ENCODE results near the gene ACE. TPM values are rescaled to one million over a fixed set of nuclear protein-coding genes. Genes with fewer than 3 reads are reported as not detected.

ACE gene
- total RNA-seq, 1 experiment from 2014 or later: 5.4 TPM

DNA sequence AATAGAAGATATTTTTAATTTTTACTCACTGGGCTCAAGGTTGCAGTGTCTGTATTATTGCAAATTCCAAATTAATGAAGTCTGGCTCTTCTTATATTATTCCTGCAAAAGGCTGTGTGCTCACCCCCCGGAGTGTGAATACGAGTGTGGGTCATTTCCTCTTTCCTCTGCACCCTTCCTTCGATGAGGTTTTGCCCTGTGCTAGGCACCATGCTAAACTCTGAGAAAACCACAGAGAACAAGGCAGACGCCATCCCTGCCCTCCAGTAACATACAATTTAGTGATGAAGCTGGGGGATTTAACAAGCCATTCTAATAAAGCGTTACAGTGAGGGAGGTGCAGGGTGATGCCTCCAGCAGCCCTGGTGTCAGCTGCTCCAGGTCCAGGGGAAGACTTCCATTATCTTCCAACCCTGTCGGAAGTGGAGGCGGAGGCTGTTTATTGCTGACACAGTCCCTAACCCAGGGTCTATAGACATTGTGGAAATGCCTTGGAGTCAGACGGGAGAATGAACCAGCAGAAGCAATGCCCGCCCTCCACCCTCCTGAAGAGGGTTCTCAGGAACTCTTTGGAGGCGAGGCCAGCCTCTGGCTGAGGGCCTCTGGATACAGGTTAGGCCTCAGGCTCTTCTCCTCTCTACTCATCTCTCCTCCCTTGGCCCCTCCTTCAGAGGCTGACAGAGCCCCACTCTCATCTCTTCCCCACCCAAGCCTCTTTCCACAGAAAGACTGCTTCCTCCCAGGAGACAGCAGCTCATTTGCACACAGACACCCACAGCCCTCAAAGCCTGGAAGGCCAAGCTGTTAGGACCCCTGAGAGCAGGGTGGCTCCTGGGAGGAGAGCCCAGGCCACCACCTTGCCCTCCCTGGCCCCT is 2.0 kb upstream of the ACE start:
- Histone ChIP-seq H3K27me3 (ENCODE audit: insufficient read depth, low read length) (no peaks in the 10 kb centered on the region; the same call in 1 of the 2 replicates), H2BK20ac (ENCODE audit: low read depth, low read length, poor library complexity, severe bottlenecking) (no peak overlapping the region), H3K9me3 (ENCODE audit: control insufficient read depth, low read depth, low read length) (no peaks in the 10 kb centered on the region), H3K79me1 (ENCODE audit: insufficient read depth, low read depth, low read length, poor library complexity, severe bottlenecking) (no peaks in the 10 kb centered on the region), H3K4ac (ENCODE audit: low read depth, low read length) (no peak overlapping the region), H3K18ac (ENCODE audit: insufficient read length, low read depth, low read length) (no peak overlapping the region), H3K56ac (ENCODE audit: insufficient read length, low read depth, low read length) (no peak overlapping the region), H4K91ac (ENCODE audit: insufficient read length, low read depth, low read length) (no peak overlapping the region), H2BK120ac (ENCODE audit: low read depth, low read length, poor library complexity, severe bottlenecking) (no peak overlapping the region), H3K4me1 (ENCODE audit: insufficient read depth, low read length) (no peaks in the 10 kb centered on the region; the same call in 1 of the 2 replicates), H4K5ac (ENCODE audit: insufficient read length, low read depth, low read length) (no peak overlapping the region), H3K23me2 (ENCODE audit: insufficient read length, low read depth, low read length, poor library complexity, severe bottlenecking) (peaks cover 13% of the 10 kb centered on the region), H3K9ac (ENCODE audit: extremely low read depth, insufficient read length, low read length) (no peak overlapping the region), H3K27ac (ENCODE audit: insufficient read length, low read depth, low read length) (no peak overlapping the region), H2BK12ac (ENCODE audit: insufficient read length, low read depth, low read length) (no peak overlapping the region), H3K14ac (ENCODE audit: insufficient read depth, low read length) (no peak overlapping the region), H4K20me1 (ENCODE audit: control insufficient read depth, insufficient read depth, insufficient read length) (no peaks in the 10 kb centered on the region), H3K79me2 (ENCODE audit: insufficient read depth, low read length) (no peaks in the 10 kb centered on the region), H3T11ph (ENCODE audit: low read length) (no peak overlapping the region), H2BK5ac (ENCODE audit: insufficient read length, low read length) (no peak overlapping the region), H2AFZ (ENCODE audit: low read length) (no peak overlapping the region), H3K23ac (ENCODE audit: insufficient read length, low read depth, low read length) (no peak overlapping the region), H4K8ac (replicated peaks; ENCODE audit: insufficient read length, low read depth, low read length) (no peak overlapping the region), H2BK15ac (ENCODE audit: low read depth, low read length) (no peak overlapping the region), H2AK5ac (ENCODE audit: insufficient read length, low read length) (no peak overlapping the region), H3K4me2 (ENCODE audit: insufficient read depth, insufficient read length, low read length) (no peak overlapping the region)
- no CpG with 5 or more reads among the region's 10 CpGs for WGBS (ENCODE audit: extremely low coverage, insufficient read length, low lambda C conversion rate)
- no peak overlapping the region for H3K27ac Mint-ChIP-seq
- H3K36me3 Mint-ChIP-seq (ENCODE audit: insufficient read depth in 1 of 3, low read depth in 3 of 3): no peaks in the 10 kb centered on the region
- H3K4me3 Mint-ChIP-seq: peak overlapping the region in 1 of 2 experiments; percentile 80; a peak in 2 of 5 replicates
- peaks cover 53% of the 10 kb centered on the region for H3K27me3 Mint-ChIP-seq (ENCODE audit: low read depth)
- H3K9me3 Mint-ChIP-seq: no peaks in the 10 kb centered on the region
- TF ChIP-seq, protein P1, sequence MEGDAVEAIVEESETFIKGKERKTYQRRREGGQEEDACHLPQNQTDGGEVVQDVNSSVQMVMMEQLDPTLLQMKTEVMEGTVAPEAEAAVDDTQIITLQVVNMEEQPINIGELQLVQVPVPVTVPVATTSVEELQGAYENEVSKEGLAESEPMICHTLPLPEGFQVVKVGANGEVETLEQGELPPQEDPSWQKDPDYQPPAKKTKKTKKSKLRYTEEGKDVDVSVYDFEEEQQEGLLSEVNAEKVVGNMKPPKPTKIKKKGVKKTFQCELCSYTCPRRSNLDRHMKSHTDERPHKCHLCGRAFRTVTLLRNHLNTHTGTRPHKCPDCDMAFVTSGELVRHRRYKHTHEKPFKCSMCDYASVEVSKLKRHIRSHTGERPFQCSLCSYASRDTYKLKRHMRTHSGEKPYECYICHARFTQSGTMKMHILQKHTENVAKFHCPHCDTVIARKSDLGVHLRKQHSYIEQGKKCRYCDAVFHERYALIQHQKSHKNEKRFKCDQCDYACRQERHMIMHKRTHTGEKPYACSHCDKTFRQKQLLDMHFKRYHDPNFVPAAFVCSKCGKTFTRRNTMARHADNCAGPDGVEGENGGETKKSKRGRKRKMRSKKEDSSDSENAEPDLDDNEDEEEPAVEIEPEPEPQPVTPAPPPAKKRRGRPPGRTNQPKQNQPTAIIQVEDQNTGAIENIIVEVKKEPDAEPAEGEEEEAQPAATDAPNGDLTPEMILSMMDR (conservative IDR thresholded peaks at IDR 0.05): no peak
- no peak for DNase-seq
- H3K4me1 Mint-ChIP-seq: peaks cover 19 to 30% of the 10 kb centered on the region in 2 experiments

All from H9 (cell line).